SK-N-SH treated with all-trans-retinoic acid at 6 μM for 48 hours (cell line): ENCODE results near the gene PPIB.
A peak's percentile ranks its signal among the peaks of the same experiment; 100 is the strongest.

Source experiments
- ATAC-seq: fragments of 200-7000 bp; cut with Tn5 transposase; 3 replicates; pipeline ENCODE4 v1.9.1; 2020; ENCODE audit warnings: mild to moderate bottlenecking, moderate library complexity
- ARNTL ChIP-seq: fragments of 450-650 bp; formaldehyde crosslinking; IDR thresholded peaks from 2 replicates; pipeline ENCODE4 v1.5.0; 2020; ENCODE audit warnings: low read depth, mild to moderate bottlenecking, moderate library complexity, borderline replicate concordance
- BACH2 ChIP-seq: fragments of 250-450 bp; sonication (Bioruptor Pico); IDR thresholded peaks from 2 replicates; pipeline ENCODE4 v1.9.0; 2021; ENCODE audit warnings: mild to moderate bottlenecking, borderline replicate concordance
- CREB5 ChIP-seq: fragments of 250-450 bp; sonication (Bioruptor Pico); IDR thresholded peaks from 2 replicates; pipeline ENCODE4 v1.5.1; 2020; ENCODE audit warnings: low read depth, mild to moderate bottlenecking, moderate library complexity
- CSDC2 ChIP-seq: fragments of 250-450 bp; sonication (Bioruptor Pico); IDR thresholded peaks from 2 replicates; pipeline ENCODE4 v1.5.0; 2020; ENCODE audit warnings: mild to moderate bottlenecking, moderate library complexity
- CSRNP3 ChIP-seq: fragments of 250-450 bp; sonication (Bioruptor Pico); IDR thresholded peaks from 2 replicates; pipeline ENCODE4 v1.5.1; 2021; ENCODE audit warnings: mild to moderate bottlenecking, moderate library complexity
- GLIS3 ChIP-seq: fragments of 250-450 bp; sonication (Bioruptor Pico); IDR thresholded peaks from 2 replicates; pipeline ENCODE4 v1.5.0; 2020; ENCODE audit warnings: mild to moderate bottlenecking, moderate library complexity
- ISL1 ChIP-seq: fragments of 250-450 bp; sonication (Bioruptor Pico); IDR thresholded peaks from 2 replicates; pipeline ENCODE4 v2.1.2; 2022; ENCODE audit warnings: mild to moderate bottlenecking, moderate library complexity
- OSR1 ChIP-seq: fragments of 250-450 bp; sonication (Bioruptor Pico); IDR thresholded peaks from 2 replicates; pipeline ENCODE4 v1.8.0; 2022; ENCODE audit warnings: moderate library complexity, mild to moderate bottlenecking, inconsistent platforms
- PATZ1 ChIP-seq: fragments of 250-450 bp; sonication (Bioruptor Pico); IDR thresholded peaks from 2 replicates; pipeline ENCODE4 v1.8.0; 2020; ENCODE audit warnings: mild to moderate bottlenecking, moderate library complexity, borderline replicate concordance
- POU6F1 ChIP-seq: fragments of 250-450 bp; sonication (Bioruptor Pico); IDR thresholded peaks from 2 replicates; pipeline ENCODE4 v1.8.0; 2021; ENCODE audit warnings: low read depth, mild to moderate bottlenecking, moderate library complexity, borderline replicate concordance
- PPARA ChIP-seq: fragments of 250-450 bp; sonication (Bioruptor Pico); IDR thresholded peaks from 2 replicates; pipeline ENCODE4 v1.5.0; 2020; ENCODE audit warnings: mild to moderate bottlenecking, borderline replicate concordance
- RARB ChIP-seq: fragments of 250-450 bp; sonication (Bioruptor Pico); IDR thresholded peaks from 2 replicates; pipeline ENCODE4 v1.8.0; 2021; ENCODE audit warnings: mild to moderate bottlenecking, moderate library complexity
- SNAI2 ChIP-seq: fragments of 250-450 bp; sonication (Bioruptor Pico); IDR thresholded peaks from 2 replicates; pipeline ENCODE4 v1.5.0; 2020; ENCODE audit warnings: mild to moderate bottlenecking, moderate library complexity
- TCF4 ChIP-seq: fragments of 250-450 bp; sonication (Bioruptor Pico); IDR thresholded peaks from 2 replicates; pipeline ENCODE4 v1.8.0; 2021; ENCODE audit warnings: mild to moderate bottlenecking, moderate library complexity, borderline replicate concordance
- TOX ChIP-seq: fragments of 250-450 bp; sonication (Bioruptor Pico); IDR thresholded peaks from 2 replicates; pipeline ENCODE4 v1.8.0; 2021; ENCODE audit warnings: mild to moderate bottlenecking, moderate library complexity, borderline replicate concordance
- TSHZ2 ChIP-seq: fragments of 250-450 bp; sonication (Bioruptor Pico); IDR thresholded peaks from 2 replicates; pipeline ENCODE4 v1.5.0; 2020; ENCODE audit warnings: mild to moderate bottlenecking, moderate library complexity
- ZC3H10 ChIP-seq: fragments of 250-450 bp; sonication (Bioruptor Pico); IDR thresholded peaks from 2 replicates; pipeline ENCODE4 v1.5.1; 2021; ENCODE audit warnings: mild to moderate bottlenecking, moderate library complexity
- ZFP3 ChIP-seq: fragments of 250-450 bp; sonication (Bioruptor Pico); IDR thresholded peaks from 2 replicates; pipeline ENCODE4 v1.5.0; 2020; ENCODE audit warnings: mild to moderate bottlenecking, moderate library complexity
- ZFP30 ChIP-seq: fragments of 450-650 bp; formaldehyde crosslinking; IDR thresholded peaks from 2 replicates; pipeline ENCODE4 v1.5.0; 2022; ENCODE audit warnings: mild to moderate bottlenecking, moderate library complexity
- ZNF565 ChIP-seq: fragments of 450-650 bp; formaldehyde crosslinking; conservative IDR thresholded peaks from 2 replicates; pipeline ENCODE4 v1.5.0; 2020; ENCODE audit warnings: low read depth, mild to moderate bottlenecking, moderate library complexity
- ZNF70 ChIP-seq: fragments of 450-650 bp; formaldehyde crosslinking; IDR thresholded peaks from 2 replicates; pipeline ENCODE4 v1.5.0; 2020; ENCODE audit warnings: mild to moderate bottlenecking, moderate library complexity
- ZNF8 ChIP-seq: fragments of 450-650 bp; formaldehyde crosslinking; IDR thresholded peaks from 2 replicates; pipeline ENCODE4 v1.5.0; 2020; ENCODE audit warnings: mild to moderate bottlenecking, moderate library complexity

Gene PPIB

DNA sequence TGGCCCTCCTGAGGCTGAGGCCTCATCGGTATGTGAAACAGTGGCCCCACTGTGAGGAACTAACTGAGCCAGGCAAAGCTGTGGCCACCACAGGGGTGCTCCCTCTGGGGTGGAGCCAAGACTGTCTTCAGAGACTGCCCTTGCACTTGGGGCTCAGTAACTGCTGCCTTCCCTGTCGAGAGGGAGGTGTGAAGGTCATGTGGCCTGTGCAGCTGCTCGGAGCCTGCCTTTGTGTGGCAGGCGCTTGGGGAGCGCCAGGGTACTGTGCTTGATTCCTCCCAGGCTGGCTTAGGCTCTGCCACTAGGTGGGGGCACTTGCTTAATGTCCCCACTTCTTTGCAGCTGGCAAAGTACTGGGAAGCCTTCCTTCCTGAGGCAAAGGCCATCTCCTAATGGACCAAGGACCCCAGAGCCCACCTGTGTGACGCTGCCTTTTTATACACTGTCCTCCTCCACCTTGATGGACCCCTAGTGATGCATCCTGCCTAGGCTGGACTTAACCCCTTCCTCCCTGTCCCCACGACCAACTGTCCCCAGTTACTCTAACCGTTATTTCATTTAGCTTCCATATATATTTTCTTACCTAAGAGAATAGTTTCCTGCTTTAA, 25.5 kb downstream of the PPIB start:
- TF ChIP-seq ARNTL (CRISPR knock-in tag) (no peak), ZNF565 (CRISPR knock-in tag) (no peak), TCF4 (CRISPR knock-in tag) (no peak), TOX (CRISPR knock-in tag) (no peak), ZFP3 (CRISPR knock-in tag) (no peak), ZNF70 (CRISPR knock-in tag) (no peak)
- peak; percentile 22; the same call in 1 of the 3 replicates for ATAC-seq

DNA sequence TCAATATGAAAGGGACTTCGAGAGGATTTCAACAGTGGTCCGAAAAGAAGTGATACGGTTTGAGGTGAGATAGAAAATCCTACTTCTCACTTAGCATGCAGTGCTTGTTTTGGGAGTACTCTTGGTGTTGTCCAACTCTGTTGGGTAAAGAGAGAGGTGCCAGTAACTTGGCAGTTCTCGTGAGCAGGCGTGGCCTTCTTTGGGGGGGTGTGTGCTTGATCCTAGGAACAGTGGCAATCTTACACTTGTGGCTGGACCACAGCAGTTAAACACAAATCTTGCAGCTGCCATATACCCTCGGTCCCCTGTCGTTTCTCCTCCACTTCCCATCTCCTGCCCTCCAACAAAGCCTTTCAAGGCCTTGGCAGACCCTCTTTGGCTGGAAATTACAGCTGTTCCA, 26.5 kb downstream of the PPIB start:
- TF ChIP-seq ZNF565 (CRISPR knock-in tag) = no peak
- TF ChIP-seq CSRNP3 = no peak
- no peak for TF ChIP-seq GLIS3
- no peak for TF ChIP-seq ISL1 (CRISPR knock-in tag)
- no peak for TF ChIP-seq BACH2 (CRISPR knock-in tag)
- TF ChIP-seq RARB (CRISPR knock-in tag) = no peak
- TF ChIP-seq ZFP30 = no peak
- TF ChIP-seq TOX (CRISPR knock-in tag) = no peak
- TF ChIP-seq CSDC2 (CRISPR knock-in tag) = no peak
- TF ChIP-seq TCF4 (CRISPR knock-in tag) = no peak
- no peak for TF ChIP-seq OSR1 (CRISPR knock-in tag)
- no peak for TF ChIP-seq TSHZ2 (CRISPR knock-in tag)
- TF ChIP-seq ARNTL (CRISPR knock-in tag) = no peak
- TF ChIP-seq ZC3H10 (CRISPR knock-in tag) = no peak
- TF ChIP-seq, all 23 proteins: peak for 0
- no peak for ATAC-seq

DNA sequence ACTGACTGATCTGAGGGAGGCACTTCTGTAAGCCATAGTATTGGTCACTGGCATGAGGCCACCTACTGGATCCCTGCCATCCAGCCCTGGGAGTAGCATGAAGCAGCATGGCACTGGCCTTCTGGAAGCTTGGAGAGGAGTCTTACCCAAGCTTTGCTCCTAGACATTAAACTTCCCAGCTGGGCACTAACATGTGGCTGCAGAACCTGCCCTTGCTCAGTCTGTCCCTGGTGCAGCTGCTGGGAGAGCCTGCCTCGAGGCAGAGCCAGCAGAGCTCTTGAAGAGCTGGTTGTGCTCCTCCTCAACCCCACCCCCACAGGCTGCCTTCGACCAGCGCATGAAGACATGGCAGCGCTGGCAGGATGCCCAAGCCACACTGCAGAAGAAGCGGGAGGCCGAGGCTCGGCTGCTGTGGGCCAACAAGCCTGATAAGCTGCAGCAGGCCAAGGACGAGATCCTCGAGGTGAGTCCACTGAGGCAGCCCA, 28.4 kb downstream of the PPIB start:
- ATAC-seq = 0 out of 3 replicates have a peak, but pooled peaks have one; percentile 28
- no peak for TF ChIP-seq BACH2 (CRISPR knock-in tag)
- TF ChIP-seq POU6F1 (CRISPR knock-in tag) = no peak
- no peak for TF ChIP-seq ZFP3 (CRISPR knock-in tag)
- no peak for TF ChIP-seq RARB (CRISPR knock-in tag)
- TF ChIP-seq ZNF8 (CRISPR knock-in tag) = no peak
- no peak for TF ChIP-seq TSHZ2 (CRISPR knock-in tag)
- no peak for TF ChIP-seq CSRNP3
- TF ChIP-seq ZNF70 (CRISPR knock-in tag) = no peak
- no peak for TF ChIP-seq SNAI2 (CRISPR knock-in tag)
- no peak for TF ChIP-seq ZC3H10 (CRISPR knock-in tag)
- no peak for TF ChIP-seq ZNF565 (CRISPR knock-in tag)
- TF ChIP-seq PATZ1 (CRISPR knock-in tag) = no peak
- TF ChIP-seq ARNTL (CRISPR knock-in tag) = no peak
- no peak for TF ChIP-seq PPARA (CRISPR knock-in tag)
- no peak for TF ChIP-seq ISL1 (CRISPR knock-in tag)
- TF ChIP-seq CSDC2 (CRISPR knock-in tag) = no peak
- no peak for TF ChIP-seq CREB5
- TF ChIP-seq, all 23 proteins: peak for 0
